GM08714 (cell line): ENCODE measurements around the gene IGFBP3.
"Not testable (repeated sequence)": the region's sequence is repeated elsewhere in the genome, so short reads cannot be mapped to it uniquely, and the experiment has no call there.

ENCODE experiments used
- H3K4me3 ChIP-seq: fragments of 200-500 bp; sonication (Bioruptor generic); 2 replicates; pipeline ENCODE4 v1.5.1; 2014; ENCODE audit warnings: mild to moderate bottlenecking, low read length, inconsistent platforms
- ZNF274 ChIP-seq: IDR thresholded peaks from 2 replicates; pipeline ENCODE4 v1.6.1; 2012; ENCODE audit warnings: mild to moderate bottlenecking, low read depth, low read length

The IGFBP3 gene

DNA sequence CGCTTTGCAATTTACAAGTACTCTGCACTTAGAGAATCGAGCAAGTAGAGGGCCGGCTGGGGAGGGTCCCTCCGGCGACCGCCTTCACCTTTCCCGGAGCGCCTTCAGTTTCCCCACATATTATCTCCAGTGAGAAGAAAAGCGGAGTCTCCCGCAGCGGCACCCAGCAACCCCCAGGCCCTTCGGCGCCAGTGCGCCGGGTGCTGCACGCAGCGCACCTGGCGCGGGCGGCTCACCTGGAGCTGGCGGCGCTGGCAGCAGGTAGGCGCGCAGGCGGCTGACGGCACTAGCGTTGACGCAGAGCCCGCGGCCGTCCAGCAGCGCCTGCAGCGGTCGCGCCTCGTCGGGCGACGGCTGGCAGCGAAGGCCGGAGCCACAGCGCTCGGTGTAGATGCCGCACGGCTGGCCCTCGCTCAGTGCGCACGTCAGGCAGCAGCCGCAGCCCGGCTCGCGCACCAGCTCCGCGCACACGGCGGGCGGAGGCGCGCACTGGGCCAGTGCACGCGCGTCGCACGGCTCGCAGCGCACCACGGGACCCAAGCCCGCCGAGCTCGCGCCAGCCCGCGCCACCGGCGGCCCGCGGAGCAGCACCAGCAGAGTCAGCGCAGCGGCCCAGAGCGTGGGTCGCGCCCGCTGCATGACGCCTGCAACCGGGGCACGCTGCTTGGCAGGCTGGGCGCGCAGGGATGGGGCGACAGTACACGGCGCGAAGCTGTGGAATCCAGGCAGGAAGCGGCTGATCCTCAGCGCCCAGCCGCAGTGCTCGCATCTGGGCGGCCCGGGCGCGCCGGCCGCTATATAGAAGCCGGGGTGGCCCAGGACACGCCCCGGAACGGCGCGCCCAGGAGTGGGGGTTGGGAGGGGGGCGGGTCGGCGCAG lies at the start of gene IGFBP3:
IGFBP3 (minus strand) TSS at position 771 of the 879 bp plus-strand sequence; CDS start at position 639, 132 bp downstream.
- no peak within 1 kb of the TSS for H3K4me3 ChIP-seq
- TF ChIP-seq ZNF274: no peak

DNA sequence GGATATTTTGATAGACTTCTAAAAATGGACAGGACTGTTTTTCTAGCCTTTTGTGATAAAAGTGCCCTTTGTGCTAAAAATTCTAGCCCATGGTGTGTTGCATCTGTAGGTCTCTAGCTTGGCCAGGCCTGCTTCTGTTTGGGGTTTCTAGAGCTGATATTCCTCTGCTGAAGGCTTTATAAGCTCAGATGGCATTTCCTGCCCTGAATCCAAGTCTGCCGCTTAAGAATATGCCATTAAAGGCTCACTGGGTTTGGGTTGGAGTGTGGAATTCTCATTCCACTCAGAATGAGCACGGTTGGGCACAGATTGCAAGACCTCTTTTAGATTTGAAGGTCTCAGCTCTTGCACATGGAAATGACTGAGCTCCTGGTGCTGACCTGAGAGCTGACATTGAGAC lies 49.4 kb upstream of the IGFBP3 start:
- no peak overlapping the region for H3K4me3 ChIP-seq
- no peak for TF ChIP-seq ZNF274

- no peak overlapping the region for H3K4me3 ChIP-seq
- no peak for TF ChIP-seq ZNF274
Observed at GRCh38 chr7:45969940-45970339, 48.9 kb upstream of the IGFBP3 start.

- no peak for TF ChIP-seq ZNF274
Observed at GRCh38 chr7:45968856-45969541, 47.9 kb upstream of the IGFBP3 start.

GRCh38 chr7:45968312-45968711 lies 47.2 kb upstream of the IGFBP3 start:
- TF ChIP-seq ZNF274: no peak
- no peak overlapping the region for H3K4me3 ChIP-seq

More at GRCh38 chr7:45968856-45969541, 47.9 kb upstream of the IGFBP3 start:
- H3K4me3 ChIP-seq: no peak overlapping the region

DNA sequence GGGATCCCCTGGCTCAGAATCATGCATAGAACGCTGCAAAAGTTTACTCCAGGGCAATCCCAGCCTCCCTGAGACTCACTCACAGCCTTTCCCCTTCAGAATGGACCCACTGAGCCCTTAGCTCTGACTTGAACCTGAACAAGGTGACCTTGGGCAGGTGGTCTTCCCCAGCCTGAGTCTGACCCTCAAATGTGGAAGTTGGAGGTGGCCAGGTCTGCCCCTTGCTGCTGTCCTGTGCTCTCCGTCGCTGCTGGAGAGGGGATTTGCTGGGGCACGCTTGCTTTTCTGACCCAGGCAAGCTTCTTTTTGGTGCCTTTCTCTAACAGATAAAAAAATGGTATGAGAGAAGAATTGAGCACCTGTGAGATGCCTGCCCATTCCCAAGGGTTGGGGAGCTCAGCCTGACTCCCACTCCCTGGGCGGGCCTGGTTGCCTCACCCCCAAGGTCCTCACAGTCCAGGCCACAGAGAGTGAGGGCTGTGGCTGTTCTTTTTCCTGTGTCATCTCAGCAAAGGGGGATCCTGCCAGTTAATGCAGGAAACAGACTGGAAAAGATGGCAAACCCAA lies 46.6 kb upstream of the IGFBP3 start:
- no peak overlapping the region for H3K4me3 ChIP-seq
- no peak for TF ChIP-seq ZNF274

- TF ChIP-seq ZNF274: no peak
- no peak overlapping the region for H3K4me3 ChIP-seq
Observed at GRCh38 chr7:45962861-45963260, 41.8 kb upstream of the IGFBP3 start.

- no peak for TF ChIP-seq ZNF274
- no peak overlapping the region for H3K4me3 ChIP-seq
Observed at GRCh38 chr7:45957721-45958120, 36.6 kb upstream of the IGFBP3 start.

DNA sequence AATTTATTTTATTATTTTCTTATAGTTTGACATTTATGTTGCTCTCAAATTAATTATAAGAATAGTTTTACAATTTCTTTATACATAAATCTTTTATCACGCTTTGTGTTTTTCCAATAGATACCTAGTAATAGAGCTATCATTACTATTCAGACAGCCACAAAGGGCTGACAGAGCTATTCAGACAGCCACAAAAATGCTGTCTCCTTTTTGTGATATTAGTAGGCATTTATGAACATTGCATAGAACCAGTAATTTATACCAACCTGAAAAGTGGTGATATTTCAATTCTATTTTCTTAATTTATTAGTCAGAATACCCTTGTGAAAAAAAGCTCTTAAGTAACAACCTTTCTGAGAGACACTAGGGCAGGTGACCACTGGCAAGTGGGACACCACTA lies 34.2 kb upstream of the IGFBP3 start:
- TF ChIP-seq ZNF274: no peak
- H3K4me3 ChIP-seq: no peak overlapping the region

DNA sequence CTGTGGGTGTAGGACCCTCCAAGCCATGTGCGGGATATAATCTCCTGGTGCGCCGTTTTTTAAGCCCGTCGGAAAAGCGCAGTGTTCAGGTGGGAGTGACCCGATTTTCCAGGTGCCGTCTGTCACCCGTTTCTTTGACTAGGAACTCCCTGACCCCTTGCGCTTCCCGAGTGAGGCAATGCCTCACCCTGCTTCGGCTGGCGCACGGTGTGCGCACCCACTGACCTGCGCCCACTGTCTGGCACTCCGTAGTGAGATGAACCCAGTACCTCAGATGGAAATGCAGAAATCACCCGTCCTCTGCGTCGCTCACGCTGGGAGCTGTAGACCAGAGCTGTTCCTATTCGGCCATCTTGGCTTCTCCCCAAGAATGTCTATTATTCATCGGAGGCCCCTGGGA lies 32.0 kb upstream of the IGFBP3 start:
- not testable (repeated sequence) for H3K4me3 ChIP-seq

DNA sequence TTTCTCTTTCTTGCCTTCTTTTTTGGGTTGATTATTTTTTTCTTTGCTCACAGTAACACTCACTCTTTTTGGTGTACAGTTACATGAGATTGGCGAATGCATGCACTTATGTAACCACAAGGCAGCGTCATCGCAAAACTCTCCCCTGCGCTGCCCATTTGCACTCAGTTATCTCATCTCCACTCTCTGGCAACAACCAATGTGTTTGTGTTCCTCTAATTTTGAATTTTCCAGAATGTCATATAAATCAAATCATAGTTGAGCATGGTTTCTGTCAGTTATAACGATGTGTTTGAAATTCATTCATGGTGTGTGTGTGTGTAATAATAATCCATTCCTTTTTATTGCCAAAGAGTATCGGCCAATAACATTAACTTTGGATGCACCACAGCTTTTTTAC lies 23.0 kb upstream of the IGFBP3 start:
- TF ChIP-seq ZNF274: no peak
- H3K4me3 ChIP-seq: no peak overlapping the region

DNA sequence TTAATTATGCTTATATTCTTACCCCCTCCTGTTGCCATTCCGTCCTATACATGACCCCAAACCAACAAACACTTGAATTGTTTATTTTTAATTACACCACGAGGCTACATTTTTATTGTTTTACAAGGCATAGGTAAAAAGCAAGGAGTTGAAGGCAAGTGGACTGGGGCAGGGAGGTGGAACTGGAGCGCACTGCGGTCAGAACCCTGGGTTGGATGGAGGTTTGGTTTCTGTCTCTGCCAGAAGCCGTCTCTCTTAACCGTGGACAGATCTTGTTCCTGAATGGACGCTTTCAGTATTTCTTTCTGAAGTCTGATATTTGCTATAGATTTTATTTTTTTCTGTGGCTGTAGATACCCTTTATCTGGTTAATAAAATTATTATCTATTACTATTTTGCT lies 19.9 kb upstream of the IGFBP3 start:
- no peak for TF ChIP-seq ZNF274
- no peak overlapping the region for H3K4me3 ChIP-seq

- not testable (repeated sequence) for H3K4me3 ChIP-seq
Observed at GRCh38 chr7:45940237-45940781, 19.2 kb upstream of the IGFBP3 start.

DNA sequence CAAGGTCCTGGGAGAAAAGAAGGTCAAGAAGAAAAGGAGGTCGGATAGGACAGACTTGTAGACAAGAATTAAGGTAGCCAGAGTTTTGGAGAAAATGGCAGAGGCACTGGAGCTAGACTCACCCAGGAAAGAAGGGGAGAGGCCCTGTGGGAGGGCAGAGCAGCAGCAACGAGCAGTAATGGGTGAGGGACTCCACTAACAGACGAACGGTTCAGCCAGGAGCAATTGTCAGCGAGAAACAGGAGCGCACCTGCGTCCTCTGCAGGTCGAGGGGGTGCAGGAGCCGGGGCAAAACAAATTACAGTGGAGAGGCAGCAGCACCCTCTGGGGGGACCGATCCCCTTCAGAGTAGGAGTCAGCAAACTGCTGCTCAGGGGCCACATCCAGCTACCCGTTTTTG lies 18.5 kb upstream of the IGFBP3 start:
- no peak overlapping the region for H3K4me3 ChIP-seq
- no peak for TF ChIP-seq ZNF274
